GM23248 (cell line): ENCODE results near the gene DPP9. TPM values are rescaled to one million over a fixed set of nuclear protein-coding genes. Genes with fewer than 3 reads are reported as not detected.
"Not testable (repeated sequence)": the region's sequence is repeated elsewhere in the genome, so short reads cannot be mapped to it uniquely, and the experiment has no call there.

Experiments
- DNase-seq: peaks from one replicate; pipeline ENCODE4 v3.0.0-alpha.2; 2015
- H2AFZ ChIP-seq: fragments of 200-600 bp; sonication (generic); 2 replicates; pipeline ENCODE4 v1.6.1; 2016; ENCODE audit warnings: antibody characterized with exemption
- H3F3A ChIP-seq: fragments of 200-600 bp; sonication (generic); 2 replicates; pipeline ENCODE4 v1.6.1; 2016; ENCODE audit warnings: mild to moderate bottlenecking, antibody characterized with exemption, mixed run types; ENCODE audit not compliant: insufficient read depth
- H3K27ac ChIP-seq: fragments of 200-600 bp; sonication (generic); 2 replicates; pipeline ENCODE4 v1.5.1; 2016; ENCODE audit warnings: mild to moderate bottlenecking
- H3K27me3 ChIP-seq: fragments of 200-600 bp; sonication (generic); replicated peaks from 2 replicates; pipeline ENCODE4 v1.6.1; 2016; ENCODE audit warnings: mild to moderate bottlenecking; ENCODE audit not compliant: insufficient read depth
- H3K36me3 ChIP-seq: fragments of 200-600 bp; sonication (generic); 2 replicates; pipeline ENCODE4 v1.6.1; 2016; ENCODE audit warnings: low read depth, mild to moderate bottlenecking
- H3K4me1 ChIP-seq: fragments of 200-600 bp; sonication (generic); 2 replicates; pipeline ENCODE4 v1.6.1; 2016; ENCODE audit warnings: mild to moderate bottlenecking; ENCODE audit not compliant: insufficient read depth
- H3K4me2 ChIP-seq: fragments of 200-600 bp; sonication (generic); one replicate; pipeline ENCODE4 v1.6.1; 2016; ENCODE audit warnings: mild to moderate bottlenecking; ENCODE audit not compliant: unreplicated experiment
- H3K4me3 ChIP-seq: fragments of 200-600 bp; sonication (generic); 2 replicates; pipeline ENCODE4 v1.5.1; 2016; ENCODE audit warnings: mild to moderate bottlenecking
- H3K79me2 ChIP-seq: fragments of 200-600 bp; sonication (generic); 2 replicates; pipeline ENCODE4 v1.6.1; 2016; ENCODE audit warnings: mild to moderate bottlenecking; ENCODE audit not compliant: insufficient read depth
- H3K9ac ChIP-seq: fragments of 200-600 bp; sonication (generic); 2 replicates; pipeline ENCODE4 v1.6.1; 2016; ENCODE audit warnings: mild to moderate bottlenecking
- H3K9me2 ChIP-seq: fragments of 200-600 bp; sonication (generic); 2 replicates; pipeline ENCODE4 v1.6.1; 2016; ENCODE audit warnings: mixed run types, mild to moderate bottlenecking, moderate library complexity; ENCODE audit not compliant: insufficient read depth
- H3K9me3 ChIP-seq: fragments of 200-600 bp; sonication (generic); one replicate; pipeline ENCODE4 v1.6.1; 2017; ENCODE audit warnings: low read depth
- H4K20me1 ChIP-seq: fragments of 200-600 bp; sonication (generic); 2 replicates; pipeline ENCODE4 v1.6.0; 2016; ENCODE audit not compliant: insufficient read depth
- EZH2 ChIP-seq: fragments of 200-600 bp; sonication (generic); IDR thresholded peaks from 2 replicates; pipeline ENCODE4 v1.6.1; 2018; ENCODE audit warnings: antibody characterized with exemption, mild to moderate bottlenecking; ENCODE audit not compliant: insufficient read depth, poor library complexity, severe bottlenecking
- EZH2phosphoT487 ChIP-seq: fragments of 200-600 bp; sonication (generic); IDR thresholded peaks from 2 replicates; pipeline ENCODE4 v1.6.1; 2018; ENCODE audit warnings: antibody characterized with exemption, moderate library complexity, mild to moderate bottlenecking, low read depth; ENCODE audit not compliant: insufficient read depth
- WGBS, 2 experiments: methylation state at CpG; one replicate each; pipeline ENCODE4 v1.1.6; 2015 to 2017; ENCODE audit warnings: low lambda C conversion rate in 2 of 2, low coverage in 1 of 2; ENCODE audit errors: missing lambda C conversion rate in 2 of 2; 5-methylcytosine and 5-hydroxymethylcytosine counted together
- in situ Hi-C: fragments of 300-500 bp; cut with MboI; formaldehyde crosslinking; loops from 2 replicates; pipeline ENCODE4 v1.15.0; 2020
- polyA plus RNA-seq: library from polyadenylated mRNA; unstranded; fragments of >200 nt; fragmentation: Nextera tagmentation; extraction: Ambion mirVana; gene quantifications from 2 replicates; pipeline ENCODE4 v1.2.1, GENCODE V29; 2016
- total RNA-seq: library from RNA; depleted of rRNA; stranded (reverse); fragments of >200 nt; shearing (Covaris generic); gene quantifications from 2 replicates; pipeline ENCODE4 v1.2.3, GENCODE V29; 2014

The DPP9 gene
- total and polyA plus RNA-seq, 2 experiments from 2014 or later = 33.0 to 50.3 TPM

GRCh38 chr19:4719499-4719866, 4.2 kb downstream of the DPP9 start:
- in situ Hi-C loops = no loop called here
- WGBS, 2 experiments = 89% methylated on average over 10 to 11 of the region's 11 CpGs
- Histone ChIP-seq H2AFZ (no peak overlapping the region), H3K4me2 (no peak overlapping the region), H3K4me3 (no peak overlapping the region), H3K79me2 (peaks cover 40% of the 10 kb centered on the region), H3F3A (no peaks in the 10 kb centered on the region; the same call in 1 of the 2 replicates), H3K9me2 (no peaks in the 10 kb centered on the region), H3K9me3 (no peaks in the 10 kb centered on the region), H3K4me1 (peaks cover 9% of the 10 kb centered on the region; the same call in 1 of the 2 replicates), H4K20me1 (no peaks in the 10 kb centered on the region), H3K27ac (no peak overlapping the region), H3K27me3 (no peaks in the 10 kb centered on the region), H3K36me3 (peaks cover 13% of the 10 kb centered on the region; the same call in 1 of the 2 replicates), H3K9ac (no peak overlapping the region)
- TF ChIP-seq EZH2phosphoT487 (no peak), EZH2 (no peak)
- DNase-seq = no peak

GRCh38 chr19:4717966-4718701, 5.5 kb downstream of the DPP9 start:
- Histone ChIP-seq H3K27ac (no peak overlapping the region), H3K4me3 (no peak overlapping the region), H2AFZ (no peak overlapping the region), H3K4me2 (no peak overlapping the region), H3K9me2 (no peaks in the 10 kb centered on the region), H4K20me1 (no peaks in the 10 kb centered on the region), H3F3A (no peaks in the 10 kb centered on the region; the same call in 1 of the 2 replicates), H3K27me3 (no peaks in the 10 kb centered on the region), H3K36me3 (peaks cover 13% of the 10 kb centered on the region; the same call in 1 of the 2 replicates), H3K79me2 (peaks cover 37% of the 10 kb centered on the region), H3K9me3 (no peaks in the 10 kb centered on the region), H3K4me1 (peaks cover 20% of the 10 kb centered on the region; the same call in 1 of the 2 replicates), H3K9ac (no peak overlapping the region)
- 90 to 93% methylated on average over 12 to 15 of the region's 15 CpGs for WGBS, 2 experiments
- DNase-seq = no peak
- in situ Hi-C loops = no loop called here
- no peak for TF ChIP-seq EZH2
- no peak for TF ChIP-seq EZH2phosphoT487

GRCh38 chr19:4717191-4717965, 6.3 kb downstream of the DPP9 start:
- H3K36me3 ChIP-seq = peaks cover 13% of the 10 kb centered on the region; the same call in 1 of the 2 replicates
- peaks cover 37% of the 10 kb centered on the region for H3K79me2 ChIP-seq
- H3K27ac ChIP-seq = no peak overlapping the region

GRCh38 chr19:4715529-4716221, 8.0 kb downstream of the DPP9 start:
- peaks cover 28% of the 10 kb centered on the region for H3K79me2 ChIP-seq
- H3K9me2 ChIP-seq = no peaks in the 10 kb centered on the region
- no peak overlapping the region for H3K4me3 ChIP-seq
- no peak overlapping the region for H3K9ac ChIP-seq
- no peak overlapping the region for H3K4me2 ChIP-seq
- WGBS, 2 experiments = 95% methylated on average over 26 to 28 of the region's 28 CpGs
- TF ChIP-seq EZH2 (no peak), EZH2phosphoT487 (no peak)
- DNase-seq = no peak
- H3K9me3 ChIP-seq = no peaks in the 10 kb centered on the region
- peaks cover 16% of the 10 kb centered on the region; the same call in 1 of the 2 replicates for H3K4me1 ChIP-seq
- no peak overlapping the region for H3K27ac ChIP-seq
- no peaks in the 10 kb centered on the region for H4K20me1 ChIP-seq
- no peaks in the 10 kb centered on the region for H3F3A ChIP-seq
- no peaks in the 10 kb centered on the region for H3K27me3 ChIP-seq
- H3K36me3 ChIP-seq = peaks cover 19% of the 10 kb centered on the region; the same call in 1 of the 2 replicates
- in situ Hi-C loops = no loop called here
- H2AFZ ChIP-seq = no peak overlapping the region

More at GRCh38 chr19:4717191-4717965, 6.3 kb downstream of the DPP9 start:
- no peak overlapping the region for H2AFZ ChIP-seq
- no peaks in the 10 kb centered on the region for H3K9me3 ChIP-seq
- DNase-seq = no peak
- no peak overlapping the region for H3K4me2 ChIP-seq
- 94% methylated on average over 23 of the region's 23 CpGs for WGBS, 2 experiments
- H3F3A ChIP-seq = no peaks in the 10 kb centered on the region
- in situ Hi-C loops = no loop called here
- no peaks in the 10 kb centered on the region for H4K20me1 ChIP-seq
- no peak for TF ChIP-seq EZH2phosphoT487
- TF ChIP-seq EZH2 = no peak
- H3K27me3 ChIP-seq = no peaks in the 10 kb centered on the region
- H3K9me2 ChIP-seq = no peaks in the 10 kb centered on the region
- H3K4me3 ChIP-seq = no peak overlapping the region
- H3K4me1 ChIP-seq = peaks cover 21% of the 10 kb centered on the region; the same call in 1 of the 2 replicates
- no peak overlapping the region for H3K9ac ChIP-seq

GRCh38 chr19:4715178-4715528, 8.5 kb downstream of the DPP9 start:
- peaks cover 19% of the 10 kb centered on the region; the same call in 1 of the 2 replicates for H3K36me3 ChIP-seq
- peaks cover 23% of the 10 kb centered on the region for H3K79me2 ChIP-seq
- H4K20me1 ChIP-seq, H3K27me3 ChIP-seq, H3K9ac ChIP-seq, H2AFZ ChIP-seq, H3K4me3 ChIP-seq, H3K9me2 ChIP-seq, H3F3A ChIP-seq, H3K27ac ChIP-seq, in situ Hi-C loops, H3K9me3 ChIP-seq, H3K4me2 ChIP-seq, DNase-seq: not testable (repeated sequence)
- 92 to 94% methylated on average over 6 of the region's 6 CpGs for WGBS, 2 experiments
- peaks cover 16% of the 10 kb centered on the region; the same call in 1 of the 2 replicates for H3K4me1 ChIP-seq
